ENCODE data around the gene VPS26C. TPM values are rescaled to one million over a fixed set of nuclear protein-coding genes. Genes with fewer than 3 reads are reported as not detected.
A peak's percentile ranks its signal among the peaks of the same experiment; 100 is the strongest.

The VPS26C gene
- total RNA-seq, 1 donor from 2014 or later: 63.8 TPM

GRCh38 chr21:37230632-37231248, 36.4 kb downstream of the VPS26C start:
- H3K4me3 Mint-ChIP-seq (ENCODE audit: unreplicated experiment): peak overlapping the region; percentile 16
- TF ChIP-seq CTCF (IDR thresholded peaks at IDR 0.05; ENCODE audit: unreplicated experiment): no peak
- H3K4me1 Mint-ChIP-seq (ENCODE audit: unreplicated experiment): no peaks in the 10 kb centered on the region
- DNase-seq (ENCODE audit: low spot score): no peak
- H3K9me3 Mint-ChIP-seq (ENCODE audit: unreplicated experiment): no peaks in the 10 kb centered on the region
- peaks cover 5% of the 10 kb centered on the region for H3K27me3 Mint-ChIP-seq (ENCODE audit: unreplicated experiment)
- H3K36me3 Mint-ChIP-seq (ENCODE audit: low read depth, unreplicated experiment): peaks cover 52% of the 10 kb centered on the region
- H3K27ac Mint-ChIP-seq (ENCODE audit: unreplicated experiment): peak overlapping the region; percentile 1

GRCh38 chr21:37228003-37228400, 39.1 kb downstream of the VPS26C start:
- TF ChIP-seq CTCF (IDR thresholded peaks at IDR 0.05; ENCODE audit: unreplicated experiment): no peak
- H3K9me3 Mint-ChIP-seq (ENCODE audit: unreplicated experiment): no peaks in the 10 kb centered on the region
- H3K27me3 Mint-ChIP-seq (ENCODE audit: unreplicated experiment): peaks cover 5% of the 10 kb centered on the region
- H3K4me1 Mint-ChIP-seq (ENCODE audit: unreplicated experiment): peaks cover 5% of the 10 kb centered on the region
- H3K4me3 Mint-ChIP-seq (ENCODE audit: unreplicated experiment): peak overlapping the region; percentile 37
- no peak for DNase-seq (ENCODE audit: low spot score)
- no peak overlapping the region for H3K27ac Mint-ChIP-seq (ENCODE audit: unreplicated experiment)
- peaks cover 72% of the 10 kb centered on the region for H3K36me3 Mint-ChIP-seq (ENCODE audit: low read depth, unreplicated experiment)

GRCh38 chr21:37227071-37228002, 39.8 kb downstream of the VPS26C start:
- Mint-ChIP-seq H3K4me1 (ENCODE audit: unreplicated experiment) (peaks cover 7% of the 10 kb centered on the region), H3K27me3 (ENCODE audit: unreplicated experiment) (peaks cover 5% of the 10 kb centered on the region), H3K27ac (ENCODE audit: unreplicated experiment) (no peak overlapping the region), H3K4me3 (ENCODE audit: unreplicated experiment) (no peak overlapping the region), H3K36me3 (ENCODE audit: low read depth, unreplicated experiment) (peaks cover 68% of the 10 kb centered on the region), H3K9me3 (ENCODE audit: unreplicated experiment) (no peaks in the 10 kb centered on the region)
- no peak for DNase-seq (ENCODE audit: low spot score)
- TF ChIP-seq CTCF (IDR thresholded peaks at IDR 0.05; ENCODE audit: unreplicated experiment): no peak

- H3K27me3 Mint-ChIP-seq (ENCODE audit: unreplicated experiment): peaks cover 5% of the 10 kb centered on the region
- H3K4me3 Mint-ChIP-seq (ENCODE audit: unreplicated experiment): peak overlapping the region; percentile 20
Observed at GRCh38 chr21:37226041-37226920, 40.9 kb downstream of the VPS26C start.

More at GRCh38 chr21:37226041-37226920, 40.9 kb downstream of the VPS26C start:
- no peak overlapping the region for H3K27ac Mint-ChIP-seq (ENCODE audit: unreplicated experiment)
- no peak for TF ChIP-seq CTCF (IDR thresholded peaks at IDR 0.05; ENCODE audit: unreplicated experiment)
- DNase-seq (ENCODE audit: low spot score): no peak
- H3K9me3 Mint-ChIP-seq (ENCODE audit: unreplicated experiment): no peaks in the 10 kb centered on the region
- peaks cover 9% of the 10 kb centered on the region for H3K4me1 Mint-ChIP-seq (ENCODE audit: unreplicated experiment)
- peaks cover 58% of the 10 kb centered on the region for H3K36me3 Mint-ChIP-seq (ENCODE audit: low read depth, unreplicated experiment)

Data from endothelial cell (in vitro differentiated cells).